K562 treated with DMSO at 1 percent for 4 hours (cell line): Measurements from ENCODE around the gene SKI. TPM values are rescaled to one million over a fixed set of nuclear protein-coding genes. Genes with fewer than 3 reads are reported as not detected.

ENCODE experiments used
- total RNA-seq: library from RNA; unstranded; fragments of 300-600 nt; gene quantifications from 2 replicates; pipeline ENCODE4 v1.2.3, GENCODE V29; 2022; ENCODE audit not compliant: insufficient read depth

SKI gene
- 28.1 and 38.4 TPM in 2 replicates for total RNA-seq

DNA sequence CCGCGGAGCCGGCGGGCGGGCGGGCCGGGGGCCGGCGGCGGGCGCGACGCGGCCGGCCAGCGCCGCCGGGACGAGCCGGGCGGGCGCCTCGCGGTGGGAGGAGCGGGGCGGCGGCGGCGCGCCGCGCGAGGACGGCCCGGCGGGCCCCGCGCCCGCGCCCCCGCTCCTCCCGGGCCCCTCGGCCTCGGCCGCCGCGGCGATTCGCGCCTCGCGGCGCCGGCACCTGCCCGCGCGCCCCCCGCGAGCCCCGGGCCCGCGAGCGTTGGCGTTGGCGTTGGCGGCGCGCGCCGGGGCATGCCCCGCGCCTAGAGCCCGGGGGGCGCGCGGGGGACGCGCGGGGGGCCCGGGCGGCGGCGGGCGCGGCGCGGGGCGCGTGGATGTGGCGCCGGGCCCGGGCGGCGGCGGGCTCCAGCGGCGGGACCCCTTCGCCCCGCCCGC, at the start of gene SKI:
Gene SKI (plus strand): TSS at position 163 of the 438 bp plus-strand sequence. CDS start 448 bp downstream, outside the sequence.

DNA sequence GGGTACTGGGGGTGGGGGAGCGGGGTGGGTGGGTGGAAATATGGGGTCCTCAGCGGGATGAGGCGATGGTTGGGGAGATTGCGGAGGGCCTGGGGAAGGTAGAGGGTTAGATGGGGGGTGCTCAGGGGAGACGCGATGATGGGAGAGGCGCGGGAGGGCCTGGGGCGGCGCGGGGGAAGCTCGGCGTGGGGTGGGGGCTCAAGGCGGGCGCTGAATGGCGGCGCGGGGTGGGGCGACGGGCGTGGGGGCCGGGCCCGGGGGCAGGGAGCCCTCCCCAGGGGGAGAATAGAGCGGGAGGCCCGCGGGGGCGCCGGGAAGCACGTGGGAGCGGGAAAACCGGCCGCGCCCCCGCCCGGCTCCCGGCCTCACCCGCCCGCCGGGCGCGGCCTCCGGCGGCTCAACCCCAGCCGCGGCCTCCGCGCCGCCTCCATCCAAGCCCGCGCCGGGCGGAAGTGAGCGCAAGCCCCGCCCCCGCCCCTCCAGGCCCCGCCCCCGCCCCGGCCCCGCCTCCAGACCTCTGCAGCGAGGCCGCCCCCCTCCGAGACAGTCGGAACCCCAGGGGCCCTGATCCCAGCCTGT, 33.7 kb upstream of the SKI start, which contains the start of gene FAAP20:
Gene FAAP20 (minus strand): TSS at position 454 of the 579 bp plus-strand sequence. CDS start 23 bp downstream, at position 431.

Other genes with a start within 250 kb of the SKI start
- gene CFAP74, start 224.5 kb upstream of the SKI start, total RNA-seq, result 0.80 TPM in 1 of 2 replicates, not detected in the other
- gene GABRD, start 209.0 kb upstream of the SKI start, total RNA-seq, result not detected in 2 replicates
- 3.1 and 9.8 TPM in 2 replicates for gene PRKCZ, start 177.9 kb upstream of the SKI start, total RNA-seq
- 187 and 235 TPM in 2 replicates for gene FAAP20, start 33.5 kb upstream of the SKI start, total RNA-seq
- 1.1 and 1.6 TPM in 2 replicates for gene MORN1, start 163.2 kb downstream of the SKI start, total RNA-seq
- gene RER1, start 163.5 kb downstream of the SKI start, total RNA-seq, result 79.0 and 91.9 TPM in 2 replicates
- 8.1 and 9.5 TPM in 2 replicates for gene PEX10, start 184.2 kb downstream of the SKI start, total RNA-seq
- not detected in 2 replicates for gene PLCH2, start 248.0 kb downstream of the SKI start, total RNA-seq